ENCODE data around the gene TEKT5.
"Not testable (repeated sequence)": the region's sequence is repeated elsewhere in the genome, so short reads cannot be mapped to it uniquely, and the experiment has no call there.

TEKT5 gene

GRCh38 chr16:10684511-10685151, 10.1 kb downstream of the TEKT5 start:
- DNase-seq = no peak

- no peak for DNase-seq
Observed at GRCh38 chr16:10683170-10683569, 11.6 kb downstream of the TEKT5 start.

GRCh38 chr16:10682604-10683003, 12.1 kb downstream of the TEKT5 start:
- DNase-seq = no peak

- DNase-seq = no peak
Observed at GRCh38 chr16:10681310-10682308, 13.1 kb downstream of the TEKT5 start.

DNA sequence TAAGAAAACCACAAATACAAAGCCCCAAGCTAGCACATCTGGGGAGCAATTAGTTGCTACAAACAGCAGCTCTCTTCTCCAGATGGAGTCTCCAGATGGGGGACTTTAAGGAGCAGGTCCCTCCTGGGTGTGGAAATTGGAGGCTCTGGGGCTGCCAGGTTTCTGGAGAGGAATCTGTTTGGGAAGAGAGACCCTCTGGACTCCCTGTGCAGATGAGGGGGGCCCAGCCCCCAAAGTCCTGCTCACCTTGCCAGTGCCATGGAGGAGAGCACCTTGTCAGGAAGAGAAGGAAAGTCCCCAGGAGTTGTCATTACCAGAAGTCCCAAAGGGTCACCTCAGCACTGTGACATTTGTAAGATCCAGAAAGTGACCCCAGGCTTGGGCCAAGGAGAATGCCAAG, 14.8 kb downstream of the TEKT5 start:
- DNase-seq = no peak

- not testable (repeated sequence) for DNase-seq
Observed at GRCh38 chr16:10679441-10679840, 15.3 kb downstream of the TEKT5 start.

- DNase-seq = no peak
Observed at GRCh38 chr16:10678655-10679054, 16.1 kb downstream of the TEKT5 start.

- no peak for DNase-seq
Observed at GRCh38 chr16:10676284-10676683, 18.4 kb downstream of the TEKT5 start.

GRCh38 chr16:10675861-10676260, 18.9 kb downstream of the TEKT5 start:
- no peak for DNase-seq

- no peak for DNase-seq
Observed at GRCh38 chr16:10675216-10675615, 19.5 kb downstream of the TEKT5 start.

DNA sequence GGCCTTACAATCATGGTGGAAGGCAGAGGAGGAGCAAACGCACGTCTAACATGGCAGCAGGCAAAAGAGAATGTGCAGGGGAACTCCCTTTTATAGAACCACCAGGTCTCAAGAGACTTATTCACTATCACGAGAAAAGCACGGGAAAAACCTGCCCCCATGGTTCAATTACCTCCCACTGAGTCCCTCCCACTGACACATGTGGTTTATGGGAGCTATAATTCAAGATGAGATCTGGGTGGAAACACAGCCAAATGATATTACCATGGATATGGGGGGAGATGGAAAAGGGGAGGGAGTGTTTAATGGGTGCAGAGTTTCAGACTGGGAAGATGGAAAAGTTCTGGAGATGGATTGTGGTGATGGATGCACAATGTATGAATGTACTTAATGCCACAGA, 23.0 kb downstream of the TEKT5 start:
- DNase-seq = no peak

GRCh38 chr16:10669791-10670190, 24.9 kb downstream of the TEKT5 start:
- DNase-seq = no peak

DNA sequence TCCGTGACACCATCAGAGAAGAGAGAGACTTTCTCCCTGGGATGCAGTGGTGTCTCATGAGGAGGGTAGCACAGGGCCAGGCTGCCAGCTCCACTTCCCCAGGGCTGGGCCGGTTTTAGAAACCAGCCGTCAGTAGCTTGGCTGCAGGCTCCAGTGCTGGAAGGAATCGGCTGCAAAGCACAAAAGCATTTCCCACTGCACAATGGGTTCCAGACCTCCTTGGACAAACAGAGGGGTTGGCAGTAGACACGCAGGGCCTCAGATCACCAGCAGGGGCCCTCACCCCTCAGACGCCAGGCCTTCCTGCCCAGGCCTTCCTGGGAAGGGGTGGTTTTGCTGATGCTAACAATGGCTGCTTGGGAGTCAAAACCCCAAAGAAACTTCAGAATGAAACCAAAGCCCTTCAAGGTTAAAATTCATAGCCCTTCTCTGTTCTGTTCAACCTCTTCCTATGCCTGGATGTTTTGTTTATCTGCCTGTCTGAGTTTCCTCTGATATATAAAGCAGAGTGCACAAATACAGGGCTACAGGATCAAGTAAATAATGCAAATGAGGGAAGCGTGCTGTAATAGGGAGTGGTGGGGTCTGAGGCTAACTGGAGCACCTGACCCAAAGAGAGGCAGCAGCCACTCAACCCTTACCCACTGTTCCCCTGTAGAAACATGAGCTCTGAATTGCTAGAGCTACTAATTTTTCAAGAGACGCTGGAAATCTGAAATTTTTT, 26.2 kb downstream of the TEKT5 start:
- no peak for DNase-seq

DNA sequence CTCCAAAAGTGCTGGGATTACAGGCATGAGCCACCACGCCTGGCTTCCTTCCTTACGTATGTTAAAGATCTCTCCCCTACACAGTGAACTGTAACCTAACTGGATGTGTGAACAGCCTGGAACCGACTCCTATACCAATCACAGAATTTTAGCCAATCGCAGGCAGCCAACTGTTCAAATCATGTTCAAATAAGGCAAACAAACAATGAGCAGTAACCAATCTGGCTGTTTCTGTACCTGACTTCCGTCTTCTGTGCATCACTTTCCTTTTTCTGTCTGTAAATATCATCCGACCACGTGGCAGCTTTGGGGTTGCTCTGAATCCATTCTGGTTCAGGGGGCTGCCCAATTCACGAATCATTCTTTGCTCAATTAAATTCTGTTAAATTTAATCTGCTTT, 27.5 kb downstream of the TEKT5 start:
- no peak for DNase-seq

GRCh38 chr16:10666291-10666690, 28.4 kb downstream of the TEKT5 start:
- DNase-seq = no peak

DNA sequence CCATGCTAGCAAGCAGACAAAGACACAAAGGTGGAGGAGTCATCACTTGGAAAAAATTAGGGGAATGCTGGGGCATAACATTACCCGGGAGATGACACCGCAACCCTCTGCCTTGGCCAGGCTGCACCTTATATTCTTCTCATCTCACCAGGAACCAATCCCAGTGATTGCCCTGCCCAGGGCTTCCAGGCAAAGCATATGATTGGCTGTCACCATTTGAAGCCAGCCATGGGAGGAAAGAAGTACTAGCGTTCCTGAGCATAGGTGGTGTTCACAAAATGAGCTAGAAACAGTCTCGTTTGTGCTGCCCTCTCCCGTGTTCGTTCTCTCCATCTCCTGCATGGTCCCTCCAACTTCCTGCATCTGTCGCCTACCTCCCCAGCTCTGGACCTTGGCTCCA, 29.6 kb downstream of the TEKT5 start:
- DNase-seq = no peak

GRCh38 chr16:10664720-10665126, 30.0 kb downstream of the TEKT5 start:
- DNase-seq = no peak

DNA sequence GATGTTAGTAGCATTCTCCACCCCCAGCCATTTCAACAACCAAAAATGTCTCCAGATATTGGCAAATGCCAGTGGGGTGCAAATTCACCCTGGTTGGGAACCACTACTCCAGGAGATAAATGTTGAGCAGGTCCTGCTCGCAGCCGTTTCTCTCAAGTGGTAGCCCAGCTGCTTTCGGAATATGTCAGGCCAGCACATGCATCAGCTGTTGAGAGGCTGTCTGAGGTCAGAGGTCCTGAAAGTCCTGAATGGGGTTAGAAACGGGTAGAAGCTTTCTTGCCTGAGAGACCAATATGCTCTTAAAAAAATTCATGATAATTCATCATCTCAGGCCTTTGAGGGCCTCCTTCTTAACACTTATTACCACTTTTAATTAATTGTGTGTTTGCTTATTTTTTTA, 31.0 kb downstream of the TEKT5 start:
- DNase-seq = no peak

GRCh38 chr16:10663146-10663545, 31.6 kb downstream of the TEKT5 start:
- no peak for DNase-seq

GRCh38 chr16:10662212-10662611, 32.5 kb downstream of the TEKT5 start:
- no peak for DNase-seq

DNA sequence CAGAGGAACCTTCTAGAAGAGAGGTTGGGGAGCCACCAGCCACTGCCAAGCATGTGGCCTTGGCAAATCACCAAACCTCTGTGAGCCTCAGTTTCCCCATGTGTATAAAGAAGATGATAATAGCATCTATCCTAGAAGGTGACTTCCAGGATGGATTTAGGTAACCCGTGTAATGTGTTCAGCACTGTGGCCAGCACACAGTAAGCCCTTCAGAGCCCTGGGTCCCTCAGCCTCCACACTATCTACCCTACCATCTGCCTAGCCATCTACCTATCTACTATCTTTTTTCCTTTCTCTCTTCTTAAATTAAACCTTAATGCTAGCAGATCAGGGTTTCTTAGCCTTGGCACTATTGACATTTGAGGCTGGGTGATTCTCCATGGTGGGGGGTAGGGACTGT, 33.0 kb downstream of the TEKT5 start:
- no peak for DNase-seq

- DNase-seq = no peak
Observed at GRCh38 chr16:10660950-10661635, 33.6 kb downstream of the TEKT5 start.

- no peak for DNase-seq
Observed at GRCh38 chr16:10658943-10659342, 35.8 kb downstream of the TEKT5 start.
